MM.1S (cell line): ENCODE results near the gene PTPRF.
A peak's percentile ranks its signal among the peaks of the same experiment; 100 is the strongest.

ENCODE experiments used
- DNase-seq: peaks from one replicate; pipeline ENCODE4 v3.0.0-alpha.2; 2015
- H2AFZ ChIP-seq: fragments of 300-600 bp; sonication (generic); 2 replicates; pipeline ENCODE4 v1.6.0; 2016; ENCODE audit warnings: antibody characterized with exemption, low read length
- H3F3A ChIP-seq: fragments of 300-600 bp; sonication (generic); 2 replicates; pipeline ENCODE4 v1.6.1; 2016; ENCODE audit warnings: mild to moderate bottlenecking, antibody characterized with exemption, low read length, moderate library complexity, mixed read lengths; ENCODE audit not compliant: insufficient read depth
- H3K27ac ChIP-seq: fragments of 300-600 bp; sonication (generic); 2 replicates; pipeline ENCODE4 v1.5.1; 2016; ENCODE audit warnings: mild to moderate bottlenecking, low read length
- H3K27me3 ChIP-seq: fragments of 300-600 bp; sonication (generic); replicated peaks from 2 replicates; pipeline ENCODE4 v1.6.0; 2016; ENCODE audit warnings: low read length; ENCODE audit not compliant: insufficient read depth
- H3K36me3 ChIP-seq: fragments of 300-600 bp; sonication (generic); replicated peaks from 2 replicates; pipeline ENCODE4 v1.6.1; 2016; ENCODE audit warnings: mild to moderate bottlenecking, low read length, mixed read lengths; ENCODE audit not compliant: insufficient read depth
- H3K4me1 ChIP-seq: fragments of 300-600 bp; sonication (generic); 2 replicates; pipeline ENCODE4 v1.6.1; 2016; ENCODE audit warnings: low read length, mixed read lengths
- H3K4me2 ChIP-seq: fragments of 300-600 bp; sonication (generic); 2 replicates; pipeline ENCODE4 v1.6.0; 2016; ENCODE audit warnings: low read depth, low read length
- H3K4me3 ChIP-seq: fragments of 300-600 bp; sonication (generic); 2 replicates; pipeline ENCODE4 v1.5.1; 2016; ENCODE audit warnings: low read length, mixed read lengths
- H3K79me2 ChIP-seq: fragments of 300-600 bp; sonication (generic); 2 replicates; pipeline ENCODE4 v1.6.1; 2016; ENCODE audit warnings: mixed run types, low read length, mixed read lengths
- H3K9ac ChIP-seq: fragments of 300-600 bp; sonication (generic); 2 replicates; pipeline ENCODE4 v1.6.1; 2016; ENCODE audit warnings: low read length, mixed read lengths
- H3K9me2 ChIP-seq: fragments of 300-600 bp; sonication (generic); replicated peaks from 2 replicates; pipeline ENCODE4 v1.6.1; 2016; ENCODE audit warnings: mild to moderate bottlenecking, low read length, mixed read lengths; ENCODE audit not compliant: insufficient read depth
- H3K9me3 ChIP-seq: fragments of 300-600 bp; sonication (generic); replicated peaks from 2 replicates; pipeline ENCODE4 v1.6.1; 2016; ENCODE audit warnings: mild to moderate bottlenecking, low read length, mixed read lengths; ENCODE audit not compliant: insufficient read depth
- H4K20me1 ChIP-seq: fragments of 300-600 bp; sonication (generic); 2 replicates; pipeline ENCODE4 v1.6.1; 2016; ENCODE audit warnings: mild to moderate bottlenecking, low read length, moderate library complexity, mixed read lengths; ENCODE audit not compliant: insufficient read depth
- CTCF ChIP-seq: fragments of 300-600 bp; sonication (generic); IDR thresholded peaks from 2 replicates; pipeline ENCODE4 v1.5.1; 2016; ENCODE audit warnings: antibody characterized with exemption, low read length, mixed read lengths
- EZH2 ChIP-seq: fragments of 300-600 bp; sonication (generic); optimal IDR thresholded peaks from 2 replicates; pipeline ENCODE3; 2017; ENCODE audit warnings: low read depth, mild to moderate bottlenecking, antibody characterized with exemption, low read length, mixed read lengths
- EZH2phosphoT487 ChIP-seq: fragments of 300-600 bp; sonication (generic); IDR thresholded peaks from 2 replicates; pipeline ENCODE4 v1.6.1; 2018; ENCODE audit warnings: antibody characterized with exemption, low read length

The PTPRF gene

GRCh38 chr1:43564551-43565348 lies 34.1 kb downstream of the PTPRF start:
- H3K9ac ChIP-seq: no peak overlapping the region
- no peaks in the 10 kb centered on the region for H3K79me2 ChIP-seq
- no peaks in the 10 kb centered on the region for H3K9me3 ChIP-seq
- H3K27me3 ChIP-seq: no peaks in the 10 kb centered on the region
- H3K4me3 ChIP-seq: no peak overlapping the region
- no peak overlapping the region for H2AFZ ChIP-seq
- no peak overlapping the region for H3K4me2 ChIP-seq
- no peaks in the 10 kb centered on the region for H3K36me3 ChIP-seq
- DNase-seq: no peak
- H4K20me1 ChIP-seq: no peaks in the 10 kb centered on the region
- H3K27ac ChIP-seq: no peak overlapping the region
- no peaks in the 10 kb centered on the region for H3K4me1 ChIP-seq
- H3K9me2 ChIP-seq: no peaks in the 10 kb centered on the region
- H3F3A ChIP-seq: no peaks in the 10 kb centered on the region
- TF ChIP-seq CTCF (no peak), EZH2phosphoT487 (no peak), EZH2 (no peak)

- no peaks in the 10 kb centered on the region for H3K9me2 ChIP-seq
- no peaks in the 10 kb centered on the region for H3K27me3 ChIP-seq
- H3K4me2 ChIP-seq: peak overlapping the region; percentile 84
- H3F3A ChIP-seq: no peaks in the 10 kb centered on the region
- DNase-seq: peak; percentile 66
- no peaks in the 10 kb centered on the region for H3K36me3 ChIP-seq
- H3K9ac ChIP-seq: peak overlapping the region; percentile 31; the same call in 1 of the 2 replicates
- H4K20me1 ChIP-seq: no peaks in the 10 kb centered on the region
- H2AFZ ChIP-seq: peak overlapping the region; percentile 71
- H3K27ac ChIP-seq: no peak overlapping the region
- H3K9me3 ChIP-seq: no peaks in the 10 kb centered on the region
- no peaks in the 10 kb centered on the region for H3K79me2 ChIP-seq
- H3K4me3 ChIP-seq: peak overlapping the region; percentile 63
- TF ChIP-seq EZH2phosphoT487: no peak
- TF ChIP-seq EZH2: no peak
- TF ChIP-seq CTCF: no peak
- no peaks in the 10 kb centered on the region for H3K4me1 ChIP-seq
These were observed 35.1 kb downstream of the PTPRF start for GRCh38 chr1:43565600-43566360.

GRCh38 chr1:43566382-43567044 lies 35.8 kb downstream of the PTPRF start:
- no peaks in the 10 kb centered on the region for H3K4me1 ChIP-seq
- peak overlapping the region; percentile 63; the same call in 1 of the 2 replicates for H3K4me3 ChIP-seq
- H3K27ac ChIP-seq: no peak overlapping the region
- H3K4me2 ChIP-seq: peak overlapping the region; percentile 84
- no peaks in the 10 kb centered on the region for H3K27me3 ChIP-seq
- TF ChIP-seq EZH2: no peak
- TF ChIP-seq EZH2phosphoT487: no peak
- TF ChIP-seq CTCF: no peak
- no peaks in the 10 kb centered on the region for H3K9me2 ChIP-seq
- no peaks in the 10 kb centered on the region for H4K20me1 ChIP-seq
- H3K79me2 ChIP-seq: no peaks in the 10 kb centered on the region
- no peaks in the 10 kb centered on the region for H3K9me3 ChIP-seq
- no peak for DNase-seq
- H3F3A ChIP-seq: no peaks in the 10 kb centered on the region
- H3K9ac ChIP-seq: no peak overlapping the region
- H3K36me3 ChIP-seq: no peaks in the 10 kb centered on the region
- H2AFZ ChIP-seq: no peak overlapping the region
